GM21515 (cell line): ENCODE measurements around the gene TRAPPC2L.

Source experiments
- ATAC-seq: cut with Tn5 transposase; IDR thresholded peaks from one replicate; pipeline ENCODE4 v1.9.1; 2021; ENCODE audit not compliant: unreplicated experiment

The TRAPPC2L gene

GRCh38 chr16:88837806-88838205 lies 19.1 kb upstream of the TRAPPC2L start:
- no peak for ATAC-seq

- ATAC-seq, result no peak
Observed at GRCh38 chr16:88838566-88838965, 18.4 kb upstream of the TRAPPC2L start.

GRCh38 chr16:88839026-88839529 lies 17.8 kb upstream of the TRAPPC2L start:
- ATAC-seq, result no peak

GRCh38 chr16:88839745-88840599 lies 17.0 kb upstream of the TRAPPC2L start:
- ATAC-seq, result no peak

- ATAC-seq, result no peak
Observed at GRCh38 chr16:88840600-88841215, 16.2 kb upstream of the TRAPPC2L start.

- ATAC-seq, result no peak
Observed at GRCh38 chr16:88841521-88842307, 15.2 kb upstream of the TRAPPC2L start.

GRCh38 chr16:88842308-88842756 lies 14.6 kb upstream of the TRAPPC2L start:
- no peak for ATAC-seq

- ATAC-seq, result no peak
Observed at GRCh38 chr16:88842806-88843205, 14.1 kb upstream of the TRAPPC2L start.

- no peak for ATAC-seq
Observed at GRCh38 chr16:88843256-88843655, 13.7 kb upstream of the TRAPPC2L start.

- no peak for ATAC-seq
Observed at GRCh38 chr16:88844419-88845036, 12.4 kb upstream of the TRAPPC2L start.

- no peak for ATAC-seq
Observed at GRCh38 chr16:88846088-88846487, 10.8 kb upstream of the TRAPPC2L start.

- ATAC-seq, result no peak
Observed at GRCh38 chr16:88847654-88848053, 9.3 kb upstream of the TRAPPC2L start.

- no peak for ATAC-seq
Observed at GRCh38 chr16:88848557-88848956, 8.4 kb upstream of the TRAPPC2L start.

GRCh38 chr16:88850531-88851199 lies 6.3 kb upstream of the TRAPPC2L start:
- no peak for ATAC-seq

- ATAC-seq, result no peak
Observed at GRCh38 chr16:88851616-88852015, 5.3 kb upstream of the TRAPPC2L start.

- ATAC-seq, result no peak
Observed at GRCh38 chr16:88853325-88853941, 3.5 kb upstream of the TRAPPC2L start.

- no peak for ATAC-seq
Observed at GRCh38 chr16:88854306-88855111, 2.4 kb upstream of the TRAPPC2L start.

GRCh38 chr16:88855176-88855575 lies 1.8 kb upstream of the TRAPPC2L start:
- ATAC-seq, result no peak

- no peak for ATAC-seq
Observed at GRCh38 chr16:88855736-88856121, 1.2 kb upstream of the TRAPPC2L start.
